ENCODE measurements around the gene ARHGEF39. TPM values are rescaled to one million over a fixed set of nuclear protein-coding genes. Genes with fewer than 3 reads are reported as not detected.

The ARHGEF39 gene
- total and polyA plus RNA-seq, 10 of the 15 experiments (the other 5 are each of a cell fraction or from before 2014, with no cell fraction given) = 2.0 to 28.9 (median 13.2) TPM

- no peak for TF ChIP-seq SP1 (IDR thresholded peaks at IDR 0.05; ENCODE audit: low read depth, low read length)
- TF ChIP-seq MTA2 (IDR thresholded peaks at IDR 0.05; ENCODE audit: low read depth) = no peak; the same call in 1 of the 2 replicates
- no peak for TF ChIP-seq RUNX3 (IDR thresholded peaks at IDR 0.05; ENCODE audit: low read length)
- TF ChIP-seq EP300 (IDR thresholded peaks at IDR 0.05; ENCODE audit: borderline replicate concordance in 1 of 2, control insufficient read depth in 1 of 2, low read depth in 2 of 2, low read length in 2 of 2) = no peak
- no peak for TF ChIP-seq ATF3 (IDR thresholded peaks at IDR 0.05; ENCODE audit: borderline replicate concordance, extremely low read depth, low read depth, low read length)
- TF ChIP-seq PBX3 (IDR thresholded peaks at IDR 0.05; ENCODE audit: insufficient replicate concordance, low read depth, low read length) = no peak
- TF ChIP-seq HSF1 (IDR thresholded peaks at IDR 0.05; ENCODE audit: low read depth, low read length) = no peak
- no peak for TF ChIP-seq ZSCAN29 (IDR thresholded peaks at IDR 0.05)
- peak; percentile 84; the same call in 1 of the 2 replicates for TF ChIP-seq CHD2 (IDR thresholded peaks at IDR 0.05; ENCODE audit: borderline replicate concordance, low read depth, low read length)
- no peak for TF ChIP-seq NKRF (conservative IDR thresholded peaks at IDR 0.05)
- TF ChIP-seq ZBTB40 (IDR thresholded peaks at IDR 0.05; ENCODE audit: borderline replicate concordance) = no peak
- no peak for TF ChIP-seq JUND (IDR thresholded peaks at IDR 0.05; ENCODE audit: low read depth, low read length)
- no peak for TF ChIP-seq NFIC (IDR thresholded peaks at IDR 0.05; ENCODE audit: low read depth, low read length)
- no peak for TF ChIP-seq BACH1 (IDR thresholded peaks at IDR 0.05; ENCODE audit: borderline replicate concordance)
- TF ChIP-seq HDGF (IDR thresholded peaks at IDR 0.05) = 0 out of 2 replicates have a peak, but pooled peaks have one; percentile 53
- TF ChIP-seq NBN (IDR thresholded peaks at IDR 0.05) = no peak
- no peak for TF ChIP-seq POLR2AphosphoS2 (IDR thresholded peaks at IDR 0.05; ENCODE audit: low read depth, low read length)
Observed at GRCh38 chr9:35650341-35651158, 14.4 kb downstream of the ARHGEF39 start, which contains the start of gene SIT1 (continued).
